ENCODE data around the gene HSPA1A.
"Not testable (repeated sequence)": the region's sequence is repeated elsewhere in the genome, so short reads cannot be mapped to it uniquely, and the experiment has no call there.

The HSPA1A gene

DNA sequence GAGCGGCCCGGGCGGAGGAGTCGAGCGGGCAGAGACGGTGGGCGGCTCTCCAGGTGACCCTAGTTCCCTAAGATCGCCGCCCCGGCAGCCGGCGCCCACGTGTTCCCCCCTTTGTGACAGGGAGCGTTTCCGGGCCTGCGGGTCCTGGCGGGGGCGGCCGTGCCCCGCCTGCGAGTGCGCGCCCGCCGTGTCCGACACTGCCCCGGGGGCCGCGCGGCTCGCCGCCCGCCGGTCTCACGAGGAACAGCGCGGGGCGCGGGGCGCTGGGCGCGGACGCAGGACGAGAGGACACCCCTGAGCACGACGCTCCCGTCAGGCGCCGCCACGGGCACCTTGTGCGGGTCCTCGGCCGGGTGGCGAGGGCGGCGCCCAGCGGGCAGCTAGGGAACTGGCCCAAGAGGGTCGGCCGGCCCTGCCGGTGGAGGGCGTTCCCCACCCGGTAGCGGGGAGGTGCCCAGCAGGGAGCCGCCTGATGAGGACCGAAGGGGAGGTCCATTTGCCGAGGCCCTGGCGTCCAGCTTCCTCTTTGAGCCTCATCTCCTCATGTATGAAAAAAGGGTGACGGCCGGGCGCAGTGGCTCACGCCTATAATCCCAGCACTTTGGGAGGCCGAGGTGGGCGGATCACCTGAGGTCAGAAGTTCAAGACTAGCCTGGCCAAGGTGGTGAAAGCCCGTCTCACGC is 19.6 kb upstream of the HSPA1A start, which contains the start of gene VARS1:
Gene VARS1 (minus strand): TSS at position 137 of the 683 bp plus-strand sequence. CDS start 535 bp downstream, outside the sequence.
- peaks cover 15% of the 10 kb centered on the region for H3K4me1 ChIP-seq (ENCODE audit: control insufficient read depth, insufficient read depth, low read length)

DNA sequence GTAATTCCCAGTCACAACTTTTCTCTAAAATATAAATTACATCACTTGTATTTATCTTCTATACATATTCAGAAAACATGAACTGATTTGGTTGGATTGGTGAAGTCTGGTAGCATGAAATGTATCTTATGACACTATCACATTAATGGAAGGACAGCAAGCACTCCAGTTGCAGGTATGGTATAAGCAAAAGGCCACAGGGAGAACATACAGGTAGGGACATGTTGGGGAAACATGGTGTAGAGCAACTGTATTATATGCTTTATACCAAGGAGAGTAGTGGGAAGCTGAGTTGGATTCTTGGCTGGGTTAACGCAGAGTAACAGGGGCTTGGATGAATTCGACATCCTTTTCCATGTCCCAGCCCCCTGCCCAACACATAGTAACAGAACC is 18.4 kb upstream of the HSPA1A start:
- Histone ChIP-seq H3K27ac (ENCODE audit: low read length) (no peak overlapping the region), H3K4me3 (ENCODE audit: low read length in 2 of 2) (no peak overlapping the region), H3K4me1 (ENCODE audit: control insufficient read depth, insufficient read depth, low read length) (peaks cover 15% of the 10 kb centered on the region), H3K9ac (ENCODE audit: low read length in 2 of 2) (no peak overlapping the region), H3K27me3 (ENCODE audit: control insufficient read depth in 1 of 2, insufficient read depth in 2 of 2, low read length in 2 of 2) (no peaks in the 10 kb centered on the region), H3K9me3 (ENCODE audit: control insufficient read depth in 2 of 2, low read length in 2 of 2) (no peaks in the 10 kb centered on the region), H3K36me3 (ENCODE audit: control insufficient read depth in 2 of 2, insufficient read depth in 2 of 2, low read length in 2 of 2) (peaks cover 2 to 3% of the 10 kb centered on the region in 2 donors)

More for the DNA sequence above, 19.6 kb upstream of the HSPA1A start, which contains the start of gene VARS1:
- peak within 1 kb of the TSS; percentile 86 for H3K27ac ChIP-seq (ENCODE audit: low read length)
- peak within 1 kb of the TSS; percentile 96 to 100 for H3K9ac ChIP-seq (ENCODE audit: low read length in 2 of 2)
- peak within 1 kb of the TSS; percentile 92 to 93 for H3K4me3 ChIP-seq (ENCODE audit: low read length in 2 of 2)
- no peaks in the 10 kb centered on the region for H3K9me3 ChIP-seq (ENCODE audit: control insufficient read depth in 2 of 2, low read length in 2 of 2)
- peaks cover 3 to 8% of the 10 kb centered on the region in 2 donors for H3K36me3 ChIP-seq (ENCODE audit: control insufficient read depth in 2 of 2, insufficient read depth in 2 of 2, low read length in 2 of 2)
- no peaks in the 10 kb centered on the region for H3K27me3 ChIP-seq (ENCODE audit: control insufficient read depth in 1 of 2, insufficient read depth in 2 of 2, low read length in 2 of 2)

DNA sequence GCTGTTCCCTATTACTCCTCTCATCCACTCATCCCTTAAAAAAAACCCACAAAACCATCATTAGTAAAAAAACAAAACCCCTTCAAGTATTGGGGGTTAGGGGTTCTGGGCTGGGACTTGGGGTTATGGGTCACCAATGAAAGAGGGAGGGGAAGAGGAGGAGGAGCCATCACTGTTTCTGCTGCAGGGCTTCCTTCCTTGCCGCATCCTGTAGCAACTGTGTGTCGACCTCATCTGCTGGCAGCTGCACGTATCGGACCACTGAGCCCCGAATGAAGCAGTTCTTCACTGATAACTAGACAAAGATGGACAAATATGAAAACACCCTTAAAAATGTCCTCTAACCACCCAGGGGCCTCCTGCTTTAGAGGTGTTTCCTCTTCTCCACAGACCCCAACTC is 17.8 kb upstream of the HSPA1A start:
- H3K9ac ChIP-seq (ENCODE audit: low read length in 2 of 2), result no peak overlapping the region

DNA sequence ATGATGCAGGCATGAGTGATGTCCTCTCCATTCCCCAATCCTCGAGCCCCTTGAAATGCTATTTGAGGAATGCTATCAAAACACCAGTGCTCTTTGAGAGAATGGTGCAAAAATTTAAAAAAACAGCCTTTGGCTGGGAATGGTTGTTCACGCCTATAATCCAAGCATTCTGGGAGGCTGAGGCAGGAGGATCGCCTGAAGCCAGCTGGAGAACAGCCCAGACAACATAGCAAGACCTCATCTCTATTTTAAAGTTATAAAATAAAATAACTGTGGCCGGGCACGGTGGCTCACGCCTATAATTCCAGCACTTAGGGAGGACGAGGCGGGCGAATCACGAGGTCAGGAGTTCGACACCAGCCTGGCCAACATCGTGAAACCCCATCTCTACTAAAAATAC is 15.6 kb upstream of the HSPA1A start:
- H3K4me1 ChIP-seq (ENCODE audit: control insufficient read depth, insufficient read depth, low read length), result peaks cover 7% of the 10 kb centered on the region
- H3K36me3 ChIP-seq (ENCODE audit: control insufficient read depth in 2 of 2, insufficient read depth in 2 of 2, low read length in 2 of 2), result peaks cover 2 to 3% of the 10 kb centered on the region in 2 donors
- no peak overlapping the region for H3K4me3 ChIP-seq (ENCODE audit: low read length in 2 of 2)
- H3K9ac ChIP-seq (ENCODE audit: low read length in 2 of 2), result no peak overlapping the region
- no peak overlapping the region for H3K27ac ChIP-seq (ENCODE audit: low read length)
- no peaks in the 10 kb centered on the region for H3K9me3 ChIP-seq (ENCODE audit: control insufficient read depth in 2 of 2, low read length in 2 of 2)
- H3K27me3 ChIP-seq (ENCODE audit: control insufficient read depth in 1 of 2, insufficient read depth in 2 of 2, low read length in 2 of 2), result no peaks in the 10 kb centered on the region

More for the DNA sequence above, 17.8 kb upstream of the HSPA1A start:
- Histone ChIP-seq H3K9me3 (ENCODE audit: control insufficient read depth in 2 of 2, low read length in 2 of 2) (no peaks in the 10 kb centered on the region), H3K4me3 (ENCODE audit: low read length in 2 of 2) (no peak overlapping the region), H3K36me3 (ENCODE audit: control insufficient read depth in 2 of 2, insufficient read depth in 2 of 2, low read length in 2 of 2) (peaks cover 2 to 3% of the 10 kb centered on the region in 2 donors), H3K27me3 (ENCODE audit: control insufficient read depth in 1 of 2, insufficient read depth in 2 of 2, low read length in 2 of 2) (no peaks in the 10 kb centered on the region), H3K4me1 (ENCODE audit: control insufficient read depth, insufficient read depth, low read length) (peaks cover 15% of the 10 kb centered on the region), H3K27ac (ENCODE audit: low read length) (no peak overlapping the region)

DNA sequence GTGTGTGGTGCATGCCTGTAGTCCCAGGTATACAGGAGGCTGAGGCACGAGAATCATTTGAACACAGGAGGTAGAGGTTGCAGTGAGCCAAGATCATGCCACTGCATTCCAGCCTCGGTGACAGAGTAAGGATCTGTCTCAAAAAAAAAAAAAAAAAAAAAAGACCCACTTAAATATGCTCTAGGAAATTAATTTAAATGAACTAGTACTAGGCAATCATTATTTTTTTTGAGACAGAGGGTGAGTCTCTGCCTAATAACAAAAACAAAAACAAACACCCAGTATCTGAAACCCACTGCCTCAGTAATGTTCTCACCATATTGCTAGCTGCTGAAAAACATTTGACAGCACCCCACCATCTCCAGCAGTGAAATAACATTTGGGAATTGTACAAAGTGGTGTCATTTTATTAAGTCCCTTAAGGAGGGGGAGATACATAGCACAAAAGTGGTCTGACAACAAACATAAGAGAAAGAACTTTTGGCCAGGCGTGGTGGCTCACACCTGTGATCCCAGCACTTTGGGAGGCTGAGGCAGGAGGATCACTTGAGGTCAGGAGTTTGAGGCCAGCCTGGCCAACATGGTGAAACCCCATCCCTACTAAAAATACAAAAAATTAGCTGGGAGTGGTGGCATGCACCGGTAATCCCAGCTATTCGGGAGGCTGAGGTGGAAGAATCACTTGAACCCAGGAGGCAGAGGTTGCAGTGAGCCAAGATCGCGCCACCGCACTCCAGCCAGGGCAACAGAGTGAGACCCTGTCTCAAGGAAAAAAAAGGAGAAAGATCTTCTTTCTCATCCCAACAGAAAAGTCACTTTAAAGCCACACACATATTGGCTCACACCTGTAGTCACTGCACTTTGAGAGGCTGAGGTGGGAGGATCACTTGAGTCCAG is 14.1 kb upstream of the HSPA1A start:
- not testable (repeated sequence) for H3K9me3 ChIP-seq (ENCODE audit: control insufficient read depth in 2 of 2, low read length in 2 of 2); H3K4me1 ChIP-seq (ENCODE audit: control insufficient read depth, insufficient read depth, low read length); H3K4me3 ChIP-seq (ENCODE audit: low read length in 2 of 2); H3K27me3 ChIP-seq (ENCODE audit: control insufficient read depth in 1 of 2, insufficient read depth in 2 of 2, low read length in 2 of 2); H3K9ac ChIP-seq (ENCODE audit: low read length in 2 of 2); H3K36me3 ChIP-seq (ENCODE audit: control insufficient read depth in 2 of 2, insufficient read depth in 2 of 2, low read length in 2 of 2); H3K27ac ChIP-seq (ENCODE audit: low read length)

DNA sequence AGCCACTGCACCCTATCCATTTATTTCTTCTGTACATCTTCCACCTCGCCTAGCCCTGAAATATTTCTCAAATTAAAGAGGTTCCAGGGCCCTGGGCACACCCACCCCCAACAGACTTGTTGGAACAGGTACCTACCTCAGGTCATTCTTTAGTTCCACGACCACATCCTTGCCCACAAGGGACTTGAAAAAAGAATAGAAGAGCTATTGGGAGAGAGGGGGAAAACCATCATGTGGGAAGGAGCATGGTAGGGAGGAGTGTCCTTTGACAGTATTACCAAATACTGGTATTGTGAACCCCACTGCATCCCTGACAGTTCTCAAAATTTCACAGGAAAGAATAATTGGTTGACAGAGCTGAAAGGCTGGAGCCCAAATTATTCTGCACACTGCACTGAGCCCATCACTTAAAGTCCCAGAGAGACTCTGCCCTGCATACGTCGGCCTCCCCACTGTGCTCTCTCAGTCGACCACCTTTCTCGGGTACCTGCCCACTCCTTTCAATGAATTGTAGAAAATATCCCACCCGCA is 9.3 kb upstream of the HSPA1A start:
- Histone ChIP-seq H3K9me3 (ENCODE audit: control insufficient read depth in 2 of 2, low read length in 2 of 2) (no peaks in the 10 kb centered on the region), H3K36me3 (ENCODE audit: control insufficient read depth in 2 of 2, insufficient read depth in 2 of 2, low read length in 2 of 2) (peaks cover 0 to 2% of the 10 kb centered on the region in 2 donors), H3K27ac (ENCODE audit: low read length) (peak overlapping the region; percentile 96), H3K9ac (ENCODE audit: low read length in 2 of 2) (peak overlapping the region; percentile 73 to 86), H3K4me1 (ENCODE audit: control insufficient read depth, insufficient read depth, low read length) (peaks cover 12% of the 10 kb centered on the region), H3K27me3 (ENCODE audit: control insufficient read depth in 1 of 2, insufficient read depth in 2 of 2, low read length in 2 of 2) (no peaks in the 10 kb centered on the region), H3K4me3 (ENCODE audit: low read length in 2 of 2) (peak overlapping the region; percentile 60 to 84)

DNA sequence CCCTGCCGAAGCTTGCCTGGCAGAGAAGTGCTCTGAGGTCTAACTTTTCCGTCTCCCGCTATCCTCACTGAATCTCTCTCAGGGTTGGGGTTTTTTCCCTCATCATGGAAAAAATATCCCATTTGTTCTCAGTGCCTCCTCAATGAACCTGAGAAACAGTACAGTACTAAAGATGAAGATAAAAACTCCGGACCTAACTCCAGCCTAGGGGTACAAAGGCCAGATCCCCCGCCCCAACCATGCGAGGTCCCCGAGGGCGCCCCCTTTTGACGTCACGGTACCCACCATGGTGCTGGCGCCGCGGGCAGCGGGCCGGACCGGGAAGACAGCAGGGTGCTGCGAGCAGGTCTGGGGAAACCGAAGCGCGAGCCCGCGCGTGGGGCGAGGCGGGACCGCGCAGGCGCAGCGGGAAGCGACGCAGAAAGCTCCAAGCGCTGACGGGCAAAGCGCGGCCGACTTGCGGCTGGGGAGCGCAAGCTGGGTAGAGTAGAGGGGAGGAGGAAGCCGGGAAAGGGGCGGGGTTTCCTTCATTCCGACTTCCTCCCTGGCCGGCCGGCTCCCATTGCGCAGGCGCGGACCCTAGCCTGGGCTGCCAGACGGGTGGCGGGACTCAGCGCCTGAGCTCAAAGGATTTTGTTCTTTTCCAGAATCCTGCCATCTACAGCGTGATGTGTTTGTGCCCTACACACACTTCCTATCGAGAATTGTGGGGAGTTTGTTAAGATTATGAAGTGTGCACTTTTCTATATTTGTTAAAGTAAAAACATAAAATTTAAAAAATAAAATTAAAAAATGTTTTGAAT is 8.7 kb upstream of the HSPA1A start, which contains the start of gene LSM2:
Gene LSM2 (minus strand): TSS at position 497 of the 803 bp plus-strand sequence. CDS start 209 bp downstream, at position 288.
- Histone ChIP-seq H3K9ac (ENCODE audit: low read length in 2 of 2) (peak within 1 kb of the TSS; percentile 73 to 86), H3K4me3 (ENCODE audit: low read length in 2 of 2) (peak within 1 kb of the TSS; percentile 60 to 84), H3K27me3 (ENCODE audit: control insufficient read depth in 1 of 2, insufficient read depth in 2 of 2, low read length in 2 of 2) (no peaks in the 10 kb centered on the region), H3K9me3 (ENCODE audit: control insufficient read depth in 2 of 2, low read length in 2 of 2) (no peaks in the 10 kb centered on the region), H3K36me3 (ENCODE audit: control insufficient read depth in 2 of 2, insufficient read depth in 2 of 2, low read length in 2 of 2) (peaks cover 0 to 2% of the 10 kb centered on the region in 2 donors), H3K27ac (ENCODE audit: low read length) (peak within 1 kb of the TSS; percentile 96), H3K4me1 (ENCODE audit: control insufficient read depth, insufficient read depth, low read length) (peaks cover 12% of the 10 kb centered on the region)

DNA sequence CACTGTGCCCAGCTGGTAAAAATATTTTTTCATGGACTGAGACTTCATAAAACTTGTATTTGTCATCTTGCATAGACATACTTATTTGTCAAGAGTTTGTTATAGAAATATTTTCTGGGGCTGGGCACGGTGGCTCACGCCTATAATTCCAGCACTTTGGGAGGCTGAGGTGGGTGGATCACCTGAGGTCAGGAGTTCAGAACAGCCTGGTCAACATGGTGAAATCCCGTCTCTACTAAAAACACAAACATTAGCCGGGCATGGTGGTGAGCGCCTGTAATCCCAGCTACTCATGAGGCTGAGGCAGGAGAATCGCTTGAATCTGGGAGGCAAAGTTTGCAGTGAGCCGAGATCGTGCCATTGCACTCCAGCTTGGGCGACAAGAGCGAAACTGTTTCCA is 6.7 kb upstream of the HSPA1A start:
- H3K9me3 ChIP-seq (ENCODE audit: control insufficient read depth in 2 of 2, low read length in 2 of 2); H3K4me3 ChIP-seq (ENCODE audit: low read length in 2 of 2); H3K27me3 ChIP-seq (ENCODE audit: control insufficient read depth in 1 of 2, insufficient read depth in 2 of 2, low read length in 2 of 2); H3K9ac ChIP-seq (ENCODE audit: low read length in 2 of 2); H3K36me3 ChIP-seq (ENCODE audit: control insufficient read depth in 2 of 2, insufficient read depth in 2 of 2, low read length in 2 of 2); H3K27ac ChIP-seq (ENCODE audit: low read length): not testable (repeated sequence)
- peaks cover 12% of the 10 kb centered on the region for H3K4me1 ChIP-seq (ENCODE audit: control insufficient read depth, insufficient read depth, low read length)

DNA sequence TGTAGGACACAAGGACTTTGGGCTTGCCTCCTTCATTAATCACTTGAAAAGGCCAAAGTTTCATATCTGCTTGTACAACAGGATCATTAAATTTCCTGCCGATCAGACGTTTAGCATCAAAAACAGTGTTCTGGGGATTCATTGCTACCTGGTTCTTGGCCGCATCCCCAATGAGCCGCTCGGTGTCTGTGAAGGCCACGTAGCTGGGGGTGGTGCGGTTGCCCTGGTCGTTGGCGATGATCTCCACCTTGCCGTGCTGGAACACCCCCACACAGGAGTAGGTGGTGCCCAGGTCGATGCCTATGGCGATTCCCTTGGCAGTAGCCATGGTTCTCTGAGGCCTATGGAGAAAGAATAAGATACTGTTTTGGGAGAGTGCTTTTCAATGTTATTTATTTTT is 3.7 kb upstream of the HSPA1A start:
- Histone ChIP-seq H3K4me1 (ENCODE audit: control insufficient read depth, insufficient read depth, low read length) (peaks cover 8% of the 10 kb centered on the region), H3K4me3 (ENCODE audit: low read length in 2 of 2) (no peak overlapping the region), H3K36me3 (ENCODE audit: control insufficient read depth in 2 of 2, insufficient read depth in 2 of 2, low read length in 2 of 2) (no peaks in the 10 kb centered on the region), H3K9me3 (ENCODE audit: control insufficient read depth in 2 of 2, low read length in 2 of 2) (no peaks in the 10 kb centered on the region), H3K9ac (ENCODE audit: low read length in 2 of 2) (no peak overlapping the region), H3K27me3 (ENCODE audit: control insufficient read depth in 1 of 2, insufficient read depth in 2 of 2, low read length in 2 of 2) (no peaks in the 10 kb centered on the region), H3K27ac (ENCODE audit: low read length) (no peak overlapping the region)

DNA sequence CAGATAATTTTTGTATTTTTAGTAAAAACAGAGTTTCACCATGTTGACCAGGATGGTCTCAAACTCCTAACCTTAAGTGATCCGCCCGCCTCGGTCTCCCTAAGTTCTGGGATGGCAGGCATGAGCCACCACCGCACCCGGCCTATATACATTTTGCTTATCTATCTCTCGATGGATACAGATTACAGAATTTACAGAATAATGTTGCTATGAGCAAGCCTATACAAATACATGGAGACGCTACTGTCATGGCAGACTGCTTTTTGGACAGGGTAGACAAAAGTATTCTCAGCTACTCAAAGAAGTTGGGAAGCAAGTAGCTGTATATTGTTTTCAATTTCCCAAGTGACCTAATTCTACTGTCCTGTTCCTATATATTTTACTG is 1.9 kb upstream of the HSPA1A start:
- H3K27ac ChIP-seq (ENCODE audit: low read length), result peak overlapping the region; percentile 84
- peak overlapping the region; percentile 69 for H3K9ac ChIP-seq (ENCODE audit: low read length in 2 of 2)
- H3K36me3 ChIP-seq (ENCODE audit: control insufficient read depth in 2 of 2, insufficient read depth in 2 of 2, low read length in 2 of 2), result no peaks in the 10 kb centered on the region
- peak overlapping the region in 1 of 2 donors; percentile 44 for H3K4me3 ChIP-seq (ENCODE audit: low read length in 2 of 2)
- H3K9me3 ChIP-seq (ENCODE audit: control insufficient read depth in 2 of 2, low read length in 2 of 2), result peaks cover 0 to 4% of the 10 kb centered on the region in 2 donors
- H3K27me3 ChIP-seq (ENCODE audit: control insufficient read depth in 1 of 2, insufficient read depth in 2 of 2, low read length in 2 of 2), result no peaks in the 10 kb centered on the region
- H3K4me1 ChIP-seq (ENCODE audit: control insufficient read depth, insufficient read depth, low read length), result peaks cover 7% of the 10 kb centered on the region

Data from stomach smooth muscle (tissue), 2 donors.